ENCODE results near the gene MCRS1. TPM values are rescaled to one million over a fixed set of nuclear protein-coding genes. Genes with fewer than 3 reads are reported as not detected.
A peak's percentile ranks its signal among the peaks of the same experiment; 100 is the strongest.

Gene MCRS1
- total and polyA plus RNA-seq, 10 of the 15 experiments (the other 5 are each of a cell fraction or from before 2014, with no cell fraction given) = 34.3 to 82.8 (median 57.6) TPM

DNA sequence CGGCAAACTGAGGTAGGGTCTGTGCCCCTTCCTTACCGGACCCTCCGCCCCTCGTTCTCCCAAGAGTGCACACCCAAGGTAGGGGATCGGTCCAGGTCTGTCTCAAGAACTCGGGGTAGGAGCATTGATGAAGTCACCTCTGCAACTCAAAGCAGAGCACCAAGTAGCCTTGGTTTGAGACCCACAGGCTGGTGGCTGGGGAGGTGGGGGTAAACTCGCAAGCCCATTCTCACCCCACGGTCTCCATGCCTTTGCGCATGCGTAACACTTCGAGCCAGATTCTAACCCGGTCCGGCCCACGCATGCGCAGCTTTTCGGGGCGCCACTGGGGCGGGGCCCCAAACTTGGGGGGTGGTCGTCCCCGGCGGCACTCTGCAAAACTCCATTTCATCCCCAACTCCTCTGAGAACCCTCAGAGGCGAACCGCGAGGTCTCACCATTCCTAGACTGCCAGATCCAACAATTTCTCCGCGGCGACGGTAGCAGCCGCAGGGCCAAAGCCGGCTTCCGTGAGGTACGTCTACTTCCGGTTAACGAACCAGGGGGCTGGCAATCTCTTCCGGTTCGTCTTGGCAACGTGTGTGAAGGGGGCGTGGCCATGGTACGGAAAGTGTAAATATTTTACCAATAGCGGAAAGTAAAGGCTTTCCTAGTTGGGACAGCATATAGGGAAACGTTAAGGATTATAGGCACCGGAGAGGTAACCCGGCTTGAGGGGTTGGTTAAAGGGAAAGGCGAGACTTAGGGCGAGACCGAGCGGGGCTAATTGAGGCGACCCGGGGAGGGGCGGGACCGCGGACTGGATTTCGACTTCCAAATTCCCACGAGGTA, at the start of gene MCRS1 (continued):
- TF ChIP-seq TAF1 (IDR thresholded peaks at IDR 0.05; ENCODE audit: borderline replicate concordance, low read depth, low read length) = peak; percentile 89
- TF ChIP-seq RFX5 (IDR thresholded peaks at IDR 0.05; ENCODE audit: low read depth, low read length) = no peak
- TF ChIP-seq CBX5 (IDR thresholded peaks at IDR 0.05; ENCODE audit: low read depth) = no peak
- TF ChIP-seq, protein P1, sequence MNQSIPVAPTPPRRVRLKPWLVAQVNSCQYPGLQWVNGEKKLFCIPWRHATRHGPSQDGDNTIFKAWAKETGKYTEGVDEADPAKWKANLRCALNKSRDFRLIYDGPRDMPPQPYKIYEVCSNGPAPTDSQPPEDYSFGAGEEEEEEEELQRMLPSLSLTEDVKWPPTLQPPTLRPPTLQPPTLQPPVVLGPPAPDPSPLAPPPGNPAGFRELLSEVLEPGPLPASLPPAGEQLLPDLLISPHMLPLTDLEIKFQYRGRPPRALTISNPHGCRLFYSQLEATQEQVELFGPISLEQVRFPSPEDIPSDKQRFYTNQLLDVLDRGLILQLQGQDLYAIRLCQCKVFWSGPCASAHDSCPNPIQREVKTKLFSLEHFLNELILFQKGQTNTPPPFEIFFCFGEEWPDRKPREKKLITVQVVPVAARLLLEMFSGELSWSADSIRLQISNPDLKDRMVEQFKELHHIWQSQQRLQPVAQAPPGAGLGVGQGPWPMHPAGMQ (IDR thresholded peaks at IDR 0.05; ENCODE audit: borderline replicate concordance) = no peak
- TF ChIP-seq, protein P2, sequence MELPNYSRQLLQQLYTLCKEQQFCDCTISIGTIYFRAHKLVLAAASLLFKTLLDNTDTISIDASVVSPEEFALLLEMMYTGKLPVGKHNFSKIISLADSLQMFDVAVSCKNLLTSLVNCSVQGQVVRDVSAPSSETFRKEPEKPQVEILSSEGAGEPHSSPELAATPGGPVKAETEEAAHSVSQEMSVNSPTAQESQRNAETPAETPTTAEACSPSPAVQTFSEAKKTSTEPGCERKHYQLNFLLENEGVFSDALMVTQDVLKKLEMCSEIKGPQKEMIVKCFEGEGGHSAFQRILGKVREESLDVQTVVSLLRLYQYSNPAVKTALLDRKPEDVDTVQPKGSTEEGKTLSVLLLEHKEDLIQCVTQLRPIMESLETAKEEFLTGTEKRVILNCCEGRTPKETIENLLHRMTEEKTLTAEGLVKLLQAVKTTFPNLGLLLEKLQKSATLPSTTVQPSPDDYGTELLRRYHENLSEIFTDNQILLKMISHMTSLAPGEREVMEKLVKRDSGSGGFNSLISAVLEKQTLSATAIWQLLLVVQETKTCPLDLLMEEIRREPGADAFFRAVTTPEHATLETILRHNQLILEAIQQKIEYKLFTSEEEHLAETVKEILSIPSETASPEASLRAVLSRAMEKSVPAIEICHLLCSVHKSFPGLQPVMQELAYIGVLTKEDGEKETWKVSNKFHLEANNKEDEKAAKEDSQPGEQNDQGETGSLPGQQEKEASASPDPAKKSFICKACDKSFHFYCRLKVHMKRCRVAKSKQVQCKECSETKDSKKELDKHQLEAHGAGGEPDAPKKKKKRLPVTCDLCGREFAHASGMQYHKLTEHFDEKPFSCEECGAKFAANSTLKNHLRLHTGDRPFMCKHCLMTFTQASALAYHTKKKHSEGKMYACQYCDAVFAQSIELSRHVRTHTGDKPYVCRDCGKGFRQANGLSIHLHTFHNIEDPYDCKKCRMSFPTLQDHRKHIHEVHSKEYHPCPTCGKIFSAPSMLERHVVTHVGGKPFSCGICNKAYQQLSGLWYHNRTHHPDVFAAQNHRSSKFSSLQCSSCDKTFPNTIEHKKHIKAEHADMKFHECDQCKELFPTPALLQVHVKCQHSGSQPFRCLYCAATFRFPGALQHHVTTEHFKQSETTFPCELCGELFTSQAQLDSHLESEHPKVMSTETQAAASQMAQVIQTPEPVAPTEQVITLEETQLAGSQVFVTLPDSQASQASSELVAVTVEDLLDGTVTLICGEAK (IDR thresholded peaks at IDR 0.05; ENCODE audit: borderline replicate concordance) = peak; percentile 99
- TF ChIP-seq, protein P3, sequence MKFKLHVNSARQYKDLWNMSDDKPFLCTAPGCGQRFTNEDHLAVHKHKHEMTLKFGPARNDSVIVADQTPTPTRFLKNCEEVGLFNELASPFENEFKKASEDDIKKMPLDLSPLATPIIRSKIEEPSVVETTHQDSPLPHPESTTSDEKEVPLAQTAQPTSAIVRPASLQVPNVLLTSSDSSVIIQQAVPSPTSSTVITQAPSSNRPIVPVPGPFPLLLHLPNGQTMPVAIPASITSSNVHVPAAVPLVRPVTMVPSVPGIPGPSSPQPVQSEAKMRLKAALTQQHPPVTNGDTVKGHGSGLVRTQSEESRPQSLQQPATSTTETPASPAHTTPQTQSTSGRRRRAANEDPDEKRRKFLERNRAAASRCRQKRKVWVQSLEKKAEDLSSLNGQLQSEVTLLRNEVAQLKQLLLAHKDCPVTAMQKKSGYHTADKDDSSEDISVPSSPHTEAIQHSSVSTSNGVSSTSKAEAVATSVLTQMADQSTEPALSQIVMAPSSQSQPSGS (IDR thresholded peaks at IDR 0.05; ENCODE audit: low read length) = no peak
- peak; percentile 35; the same call in 1 of the 2 replicates for TF ChIP-seq BACH1 (IDR thresholded peaks at IDR 0.05; ENCODE audit: borderline replicate concordance)
- TF ChIP-seq SP1 (IDR thresholded peaks at IDR 0.05; ENCODE audit: low read depth, low read length) = no peak
- TF ChIP-seq, protein P4, sequence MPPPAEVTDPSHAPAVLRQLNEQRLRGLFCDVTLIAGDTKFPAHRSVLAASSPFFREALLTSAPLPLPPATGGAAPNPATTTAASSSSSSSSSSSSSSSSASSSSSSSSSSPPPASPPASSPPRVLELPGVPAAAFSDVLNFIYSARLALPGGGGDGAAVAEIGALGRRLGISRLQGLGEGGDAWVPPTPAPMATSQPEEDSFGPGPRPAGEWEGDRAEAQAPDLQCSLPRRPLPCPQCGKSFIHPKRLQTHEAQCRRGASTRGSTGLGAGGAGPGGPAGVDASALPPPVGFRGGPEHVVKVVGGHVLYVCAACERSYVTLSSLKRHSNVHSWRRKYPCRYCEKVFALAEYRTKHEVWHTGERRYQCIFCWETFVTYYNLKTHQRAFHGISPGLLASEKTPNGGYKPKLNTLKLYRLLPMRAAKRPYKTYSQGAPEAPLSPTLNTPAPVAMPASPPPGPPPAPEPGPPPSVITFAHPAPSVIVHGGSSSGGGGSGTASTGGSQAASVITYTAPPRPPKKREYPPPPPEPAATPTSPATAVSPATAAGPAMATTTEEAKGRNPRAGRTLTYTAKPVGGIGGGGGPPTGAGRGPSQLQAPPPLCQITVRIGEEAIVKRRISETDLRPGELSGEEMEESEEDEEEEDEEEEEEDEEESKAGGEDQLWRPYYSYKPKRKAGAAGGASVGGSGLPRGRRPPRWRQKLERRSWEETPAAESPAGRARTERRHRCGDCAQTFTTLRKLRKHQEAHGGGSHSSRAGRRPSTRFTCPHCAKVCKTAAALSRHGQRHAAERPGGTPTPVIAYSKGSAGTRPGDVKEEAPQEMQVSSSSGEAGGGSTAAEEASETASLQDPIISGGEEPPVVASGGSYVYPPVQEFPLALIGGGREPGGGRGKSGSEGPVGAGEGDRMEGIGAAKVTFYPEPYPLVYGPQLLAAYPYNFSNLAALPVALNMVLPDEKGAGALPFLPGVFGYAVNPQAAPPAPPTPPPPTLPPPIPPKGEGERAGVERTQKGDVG (CRISPR knock-in tag; IDR thresholded peaks at IDR 0.05) = no peak
- peak; percentile 88 for TF ChIP-seq CREB1 (IDR thresholded peaks at IDR 0.05; ENCODE audit: low read depth)
- TF ChIP-seq, protein P5, sequence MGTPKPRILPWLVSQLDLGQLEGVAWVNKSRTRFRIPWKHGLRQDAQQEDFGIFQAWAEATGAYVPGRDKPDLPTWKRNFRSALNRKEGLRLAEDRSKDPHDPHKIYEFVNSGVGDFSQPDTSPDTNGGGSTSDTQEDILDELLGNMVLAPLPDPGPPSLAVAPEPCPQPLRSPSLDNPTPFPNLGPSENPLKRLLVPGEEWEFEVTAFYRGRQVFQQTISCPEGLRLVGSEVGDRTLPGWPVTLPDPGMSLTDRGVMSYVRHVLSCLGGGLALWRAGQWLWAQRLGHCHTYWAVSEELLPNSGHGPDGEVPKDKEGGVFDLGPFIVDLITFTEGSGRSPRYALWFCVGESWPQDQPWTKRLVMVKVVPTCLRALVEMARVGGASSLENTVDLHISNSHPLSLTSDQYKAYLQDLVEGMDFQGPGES (IDR thresholded peaks at IDR 0.05) = no peak
- TF ChIP-seq POLR2AphosphoS5 (IDR thresholded peaks at IDR 0.05; ENCODE audit: low read length) = peak; percentile 98
- TF ChIP-seq, protein P6, sequence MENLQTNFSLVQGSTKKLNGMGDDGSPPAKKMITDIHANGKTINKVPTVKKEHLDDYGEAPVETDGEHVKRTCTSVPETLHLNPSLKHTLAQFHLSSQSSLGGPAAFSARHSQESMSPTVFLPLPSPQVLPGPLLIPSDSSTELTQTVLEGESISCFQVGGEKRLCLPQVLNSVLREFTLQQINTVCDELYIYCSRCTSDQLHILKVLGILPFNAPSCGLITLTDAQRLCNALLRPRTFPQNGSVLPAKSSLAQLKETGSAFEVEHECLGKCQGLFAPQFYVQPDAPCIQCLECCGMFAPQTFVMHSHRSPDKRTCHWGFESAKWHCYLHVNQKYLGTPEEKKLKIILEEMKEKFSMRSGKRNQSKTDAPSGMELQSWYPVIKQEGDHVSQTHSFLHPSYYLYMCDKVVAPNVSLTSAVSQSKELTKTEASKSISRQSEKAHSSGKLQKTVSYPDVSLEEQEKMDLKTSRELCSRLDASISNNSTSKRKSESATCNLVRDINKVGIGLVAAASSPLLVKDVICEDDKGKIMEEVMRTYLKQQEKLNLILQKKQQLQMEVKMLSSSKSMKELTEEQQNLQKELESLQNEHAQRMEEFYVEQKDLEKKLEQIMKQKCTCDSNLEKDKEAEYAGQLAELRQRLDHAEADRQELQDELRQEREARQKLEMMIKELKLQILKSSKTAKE (IDR thresholded peaks at IDR 0.05; ENCODE audit: low read depth, poor library complexity, severe bottlenecking) = no peak

Measured in GM12878 (cell line).